Keratinocyte (primary cell): ENCODE measurements around the gene PCDH1. TPM values are rescaled to one million over a fixed set of nuclear protein-coding genes. Genes with fewer than 3 reads are reported as not detected.
A peak's percentile ranks its signal among the peaks of the same experiment; 100 is the strongest.

Source experiments
- DNase-seq: peaks from one replicate; pipeline ENCODE4 v3.0.0-alpha.2; 2011; ENCODE audit warnings: low read depth, missing footprints, low spot score
- FAIRE-seq: peaks from 2 replicates; lab custom pipeline; 2011; peaks lifted over from hg19 to GRCh38; lab: Jason Lieb, UNC
- H2AFZ ChIP-seq: 2 replicates; pipeline ENCODE4 v1.6.0; 2012; ENCODE audit warnings: low read length, control low read depth, inconsistent platforms; ENCODE audit not compliant: control insufficient read depth
- H3K27ac ChIP-seq: 2 replicates; pipeline ENCODE4 v1.5.1; 2011; ENCODE audit warnings: low read length; ENCODE audit not compliant: control insufficient read depth, insufficient read depth
- H3K27me3 ChIP-seq: 3 replicates; pipeline ENCODE4 v1.6.0; 2011; ENCODE audit warnings: low read length; ENCODE audit not compliant: control insufficient read depth, insufficient read depth; ENCODE audit errors: extremely low read depth
- H3K36me3 ChIP-seq, 2 experiments: 2 replicates in 1 of 2; 3 replicates in 1 of 2; pipeline ENCODE4 v1.5.1; 2011; ENCODE audit warnings: low read length in 2 of 2, mild to moderate bottlenecking in 1 of 2; ENCODE audit not compliant: control insufficient read depth in 2 of 2, insufficient read depth in 2 of 2; ENCODE audit errors: extremely low read depth in 1 of 2
- H3K4me1 ChIP-seq: 3 replicates; pipeline ENCODE4 v1.5.1; 2011; ENCODE audit warnings: low read length; ENCODE audit not compliant: control insufficient read depth, insufficient read depth; ENCODE audit errors: extremely low read depth
- H3K4me2 ChIP-seq: 3 replicates; pipeline ENCODE4 v1.6.0; 2011; ENCODE audit warnings: low read depth, low read length; ENCODE audit not compliant: control insufficient read depth, insufficient read depth; ENCODE audit errors: extremely low read depth
- H3K4me3 ChIP-seq, 3 experiments: fragments of 200-600 bp in 1 of 3; sonication (generic) in 1 of 3; 2 replicates in 2 of 3; 3 replicates in 1 of 3; pipeline ENCODE4 v1.5.1; 2011 to 2016; ENCODE audit warnings: low read length in 3 of 3, mild to moderate bottlenecking in 3 of 3, control low read depth in 2 of 3, inconsistent platforms in 1 of 3, low read depth in 1 of 3, mixed read lengths in 1 of 3, mixed run types in 1 of 3, moderate library complexity in 1 of 3; ENCODE audit not compliant: control insufficient read depth in 2 of 3, insufficient read depth in 2 of 3; ENCODE audit errors: extremely low read depth in 1 of 3
- H3K79me2 ChIP-seq: 2 replicates; pipeline ENCODE4 v1.6.0; 2012; ENCODE audit warnings: low read length; ENCODE audit not compliant: control insufficient read depth, insufficient read depth
- H3K9ac ChIP-seq: 3 replicates; pipeline ENCODE4 v1.6.0; 2011; ENCODE audit warnings: low read length; ENCODE audit not compliant: control insufficient read depth, insufficient read depth; ENCODE audit errors: extremely low read depth
- H3K9me1 ChIP-seq: 3 replicates; pipeline ENCODE4 v1.6.0; 2011; ENCODE audit warnings: low read length; ENCODE audit not compliant: control insufficient read depth, insufficient read depth; ENCODE audit errors: extremely low read depth
- H3K9me3 ChIP-seq: 2 replicates; pipeline ENCODE4 v1.5.1; 2012; ENCODE audit warnings: low read depth, low read length; ENCODE audit not compliant: control insufficient read depth
- H4K20me1 ChIP-seq: 3 replicates; pipeline ENCODE4 v1.6.0; 2011; ENCODE audit warnings: low read length; ENCODE audit not compliant: control insufficient read depth, insufficient read depth; ENCODE audit errors: extremely low read depth
- EZH2 ChIP-seq: IDR thresholded peaks from one replicate; pipeline ENCODE4 v1.6.1; 2012; ENCODE audit warnings: inconsistent platforms, mild to moderate bottlenecking, low read length, moderate library complexity
- dilution Hi-C: fragments of 300-500 bp; cut with MboI; formaldehyde crosslinking; loops from one replicate; pipeline ENCODE4 v1.7.0; 2020; ENCODE audit warnings: low sequenced_read_pairs; ENCODE audit not compliant: extremely low pct_ligation_motif_present
- polyA plus RNA-seq, 5 experiments: library from polyadenylated mRNA; depleted of rRNA in 3 of 5; stranded (reverse) in 3 of 5; stranded (forward) in 1 of 5; unstranded in 1 of 5; fragments of >200 nt; gene quantifications; 1 replicate in 1 of 5; 2 replicates in 3 of 5; 3 replicates in 1 of 5; pipeline versions ENCODE4 v1.2.1 to v1.2.3, GENCODE V29; 2011 to 2012; ENCODE audit warnings: missing spikeins in 2 of 5, low read depth in 1 of 5, low replicate concordance in 1 of 5
- TF ChIP-seq, protein P1 (sequence below), 3 experiments: IDR thresholded peaks in 1 of 3; conservative IDR thresholded peaks in 1 of 3; optimal IDR thresholded peaks in 1 of 3; 2 replicates in 2 of 3; 3 replicates in 1 of 3; pipeline versions ENCODE3 to v1.5.1; 2011; ENCODE audit warnings: low read length in 3 of 3, mild to moderate bottlenecking in 3 of 3, moderate library complexity in 2 of 3, control low read depth in 1 of 3, inconsistent platforms in 1 of 3; ENCODE audit not compliant: insufficient read depth in 2 of 3; ENCODE audit errors: extremely low read depth in 1 of 3

The PCDH1 gene
- polyA plus RNA-seq, 1 donor (not counting 4 experiments of a cell fraction or from before 2014, with no cell fraction given) = 10.0 TPM

DNA sequence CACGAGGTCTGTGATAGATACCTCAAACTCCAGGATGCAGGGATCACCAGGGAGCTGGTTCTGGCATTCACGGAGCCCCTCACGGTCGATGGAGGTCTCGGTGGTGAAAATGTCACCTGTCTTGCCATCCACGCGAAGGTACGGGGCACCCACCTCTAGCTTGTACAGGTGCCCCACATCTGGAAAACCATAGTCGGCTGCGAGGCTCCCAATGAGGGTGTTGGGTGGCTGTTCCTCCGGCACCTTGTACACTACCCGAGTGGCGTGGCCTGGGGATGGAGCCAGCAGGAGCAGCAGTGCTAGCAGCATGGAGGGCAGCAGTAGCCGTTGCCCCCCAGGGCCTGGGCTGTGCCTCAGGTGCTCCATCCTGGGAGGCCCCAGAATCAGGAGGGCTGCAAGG is 9.2 kb downstream of the PCDH1 start:
- Histone ChIP-seq H3K9ac (no peak overlapping the region), H4K20me1 (no peaks in the 10 kb centered on the region), H3K4me1 (peaks cover 39% of the 10 kb centered on the region), H3K9me3 (no peaks in the 10 kb centered on the region), H3K27me3 (no peaks in the 10 kb centered on the region), H3K27ac (peak overlapping the region; percentile 2), H3K36me3 (peaks cover 5 to 10% of the 10 kb centered on the region in 2 experiments), H3K4me3 (no peak overlapping the region), H3K4me2 (no peak overlapping the region), H2AFZ (no peak overlapping the region), H3K9me1 (no peaks in the 10 kb centered on the region), H3K79me2 (peaks cover under 1% of the 10 kb centered on the region)
- TF ChIP-seq, protein P1, sequence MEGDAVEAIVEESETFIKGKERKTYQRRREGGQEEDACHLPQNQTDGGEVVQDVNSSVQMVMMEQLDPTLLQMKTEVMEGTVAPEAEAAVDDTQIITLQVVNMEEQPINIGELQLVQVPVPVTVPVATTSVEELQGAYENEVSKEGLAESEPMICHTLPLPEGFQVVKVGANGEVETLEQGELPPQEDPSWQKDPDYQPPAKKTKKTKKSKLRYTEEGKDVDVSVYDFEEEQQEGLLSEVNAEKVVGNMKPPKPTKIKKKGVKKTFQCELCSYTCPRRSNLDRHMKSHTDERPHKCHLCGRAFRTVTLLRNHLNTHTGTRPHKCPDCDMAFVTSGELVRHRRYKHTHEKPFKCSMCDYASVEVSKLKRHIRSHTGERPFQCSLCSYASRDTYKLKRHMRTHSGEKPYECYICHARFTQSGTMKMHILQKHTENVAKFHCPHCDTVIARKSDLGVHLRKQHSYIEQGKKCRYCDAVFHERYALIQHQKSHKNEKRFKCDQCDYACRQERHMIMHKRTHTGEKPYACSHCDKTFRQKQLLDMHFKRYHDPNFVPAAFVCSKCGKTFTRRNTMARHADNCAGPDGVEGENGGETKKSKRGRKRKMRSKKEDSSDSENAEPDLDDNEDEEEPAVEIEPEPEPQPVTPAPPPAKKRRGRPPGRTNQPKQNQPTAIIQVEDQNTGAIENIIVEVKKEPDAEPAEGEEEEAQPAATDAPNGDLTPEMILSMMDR (optimal IDR thresholded peaks at IDR 0.05 in 1 of 3, IDR thresholded peaks at IDR 0.05 in 1 of 3, conservative IDR thresholded peaks at IDR 0.05 in 1 of 3; ENCODE audit: extremely low read depth in 1 of 3, insufficient read depth in 2 of 3, low read length in 3 of 3) = no peak
- no peak for TF ChIP-seq EZH2
- FAIRE-seq = no peak
- no peak for DNase-seq
- dilution Hi-C loops = no loop called here

DNA sequence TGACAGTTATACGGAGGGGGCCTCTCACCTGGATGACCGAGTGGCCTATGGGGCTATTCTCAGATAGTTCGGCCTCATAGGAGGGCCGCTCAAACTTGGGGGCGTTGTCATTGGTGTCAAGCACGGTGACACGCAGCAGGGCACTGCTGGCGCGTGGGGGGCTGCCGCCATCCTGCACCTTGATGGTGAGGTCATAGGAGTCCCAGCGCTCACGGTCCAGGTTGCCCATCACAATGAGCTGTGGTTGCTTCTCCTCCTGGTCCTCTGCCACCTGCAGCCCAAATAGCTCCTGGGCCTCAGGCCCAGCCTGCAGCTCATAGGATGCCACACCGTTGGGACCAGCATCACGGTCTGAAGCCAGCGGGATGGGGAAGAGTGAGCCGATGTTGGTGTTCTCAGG is 9.7 kb downstream of the PCDH1 start:
- dilution Hi-C loops = no loop called here
- Histone ChIP-seq H3K4me2 (no peak overlapping the region), H4K20me1 (no peaks in the 10 kb centered on the region), H3K9ac (no peak overlapping the region), H2AFZ (no peak overlapping the region), H3K27ac (no peak overlapping the region), H3K4me1 (peaks cover 39% of the 10 kb centered on the region), H3K79me2 (no peaks in the 10 kb centered on the region), H3K9me3 (no peaks in the 10 kb centered on the region), H3K9me1 (no peaks in the 10 kb centered on the region), H3K4me3 (no peak overlapping the region), H3K36me3 (peaks cover 5 to 13% of the 10 kb centered on the region in 2 experiments), H3K27me3 (no peaks in the 10 kb centered on the region)
- TF ChIP-seq, protein P1 (optimal IDR thresholded peaks at IDR 0.05 in 1 of 3, IDR thresholded peaks at IDR 0.05 in 1 of 3, conservative IDR thresholded peaks at IDR 0.05 in 1 of 3; ENCODE audit: extremely low read depth in 1 of 3, insufficient read depth in 2 of 3, low read length in 3 of 3) = no peak
- TF ChIP-seq EZH2 = no peak
- no peak for DNase-seq
- FAIRE-seq = no peak
